HCT116 (cell line): ENCODE results near the gene ADARB2. TPM values are rescaled to one million over a fixed set of nuclear protein-coding genes. Genes with fewer than 3 reads are reported as not detected.

Experiments
- ATAC-seq: fragments of 200-7000 bp; cut with Tn5 transposase; 2 replicates; pipeline ENCODE4 v1.9.1; 2020; ENCODE audit warnings: mild to moderate bottlenecking, moderate library complexity
- BruUV-seq: library from RNA; stranded (reverse); fragments of 400-500 nt; replicated peaks from 2 replicates; lab custom pipeline; 2021; lab: Mats Ljungman, UMichigan
- CTCF ChIA-PET: fragments of 300-600 bp; sonication (Branson Sonifier 250); formaldehyde crosslinking; loops from one replicate; lab custom pipeline; 2021; ENCODE audit warnings: antibody characterized with exemption; lab: Charles Lee
- POLR2A ChIA-PET: fragments of 300-600, 350-600 bp; sonication (Branson Sonifier 250); formaldehyde crosslinking; loops from one replicate; lab custom pipeline; 2021; ENCODE audit warnings: antibody characterized with exemption; lab: Charles Lee
- RAD21 ChIA-PET, 2 experiments: fragments of 300-600 bp; sonication (Branson Sonifier 250); formaldehyde crosslinking; loops; one replicate each; lab custom pipeline; 2023; ENCODE audit warnings: low total read pairs in 2 of 2; ENCODE audit not compliant: uncharacterized antibody in 2 of 2, unreplicated experiment in 2 of 2, low non-redundant PET in 1 of 2; lab: Charles Lee
- DNase-seq: peaks from one replicate; pipeline ENCODE4 v3.0.0-alpha.2; 2010; ENCODE audit warnings: low read depth, low spot score
- H2AFZ ChIP-seq: fragments of 200-600 bp; shearing (Covaris generic), sonication (generic); 2 replicates; pipeline ENCODE4 v1.6.1; 2017; ENCODE audit warnings: low read depth, mixed run types, mixed read lengths, antibody characterized with exemption, low read length; ENCODE audit not compliant: poor library complexity, severe bottlenecking
- H3K27ac ChIP-seq: 2 replicates; pipeline ENCODE4 v1.5.1; 2012; ENCODE audit warnings: low read depth, low read length
- H3K27me3 ChIP-seq: fragments of 200-600 bp; sonication (generic); 2 replicates; pipeline ENCODE4 v1.6.1; 2016; ENCODE audit warnings: mixed run types, low read length, mixed read lengths; ENCODE audit not compliant: insufficient read depth
- H3K36me3 ChIP-seq, 2 experiments: fragments of 200-500 bp in 1 of 2; fragments of 200-600 bp in 1 of 2; sonication (Bioruptor generic) in 1 of 2; sonication (generic) in 1 of 2; 2 replicates each; pipeline versions ENCODE4 v1.5.1 to v1.6.1; 2014 to 2016; ENCODE audit warnings: low read length in 2 of 2, inconsistent platforms in 1 of 2, mixed read lengths in 1 of 2, mixed run types in 1 of 2; ENCODE audit not compliant: insufficient read depth in 2 of 2, control insufficient read depth in 1 of 2
- H3K4me1 ChIP-seq, 2 experiments: fragments of 200-600 bp in 1 of 2; sonication (generic) in 1 of 2; 2 replicates each; pipeline versions ENCODE4 v1.5.1 to v1.6.1; 2012 to 2017; ENCODE audit warnings: low read length in 2 of 2, inconsistent platforms in 1 of 2, mild to moderate bottlenecking in 1 of 2, mixed read lengths in 1 of 2, mixed run types in 1 of 2, moderate library complexity in 1 of 2; ENCODE audit not compliant: insufficient read depth in 2 of 2, control insufficient read depth in 1 of 2
- H3K4me2 ChIP-seq: fragments of 200-600 bp; sonication (generic); 2 replicates; pipeline ENCODE4 v1.6.1; 2017; ENCODE audit warnings: mixed run types, low read length, mixed read lengths
- H3K4me3 ChIP-seq, 2 experiments: fragments of 200-600 bp in 1 of 2; sonication (generic) in 1 of 2; replicated peaks in 1 of 2; 2 replicates each; pipeline ENCODE4 v1.5.1; 2011 to 2016; ENCODE audit warnings: low read length in 2 of 2, control low read depth in 1 of 2, low read depth in 1 of 2, mild to moderate bottlenecking in 1 of 2, mixed read lengths in 1 of 2, mixed run types in 1 of 2
- H3K79me2 ChIP-seq: fragments of 200-600 bp; sonication (generic); 2 replicates; pipeline ENCODE4 v1.6.1; 2017; ENCODE audit warnings: mild to moderate bottlenecking, mixed run types, low read length, moderate library complexity, mixed read lengths; ENCODE audit not compliant: insufficient read depth
- H3K9ac ChIP-seq: fragments of 200-600 bp; sonication (generic); 2 replicates; pipeline ENCODE4 v1.6.1; 2016; ENCODE audit warnings: low read length, mixed read lengths
- H3K9me2 ChIP-seq: fragments of 200-600 bp; sonication (generic), shearing (Covaris generic); 2 replicates; pipeline ENCODE4 v1.6.1; 2017; ENCODE audit warnings: mixed run types, mild to moderate bottlenecking, moderate library complexity; ENCODE audit not compliant: insufficient read depth
- H3K9me3 ChIP-seq, 2 experiments: fragments of 200-500 bp in 1 of 2; fragments of 200-600 bp in 1 of 2; sonication (Bioruptor generic) in 1 of 2; sonication (generic) in 1 of 2; 2 replicates each; pipeline ENCODE4 v1.6.1; 2014 to 2017; ENCODE audit warnings: low read length in 2 of 2, mixed read lengths in 2 of 2, inconsistent platforms in 1 of 2, low read depth in 1 of 2, mild to moderate bottlenecking in 1 of 2, mixed run types in 1 of 2, moderate library complexity in 1 of 2; ENCODE audit not compliant: control insufficient read depth in 1 of 2, insufficient read depth in 1 of 2
- H4K20me1 ChIP-seq: fragments of 200-600 bp; sonication (generic), shearing (Covaris generic); 2 replicates; pipeline ENCODE4 v1.6.1; 2017; ENCODE audit warnings: mixed run types, mild to moderate bottlenecking, moderate library complexity; ENCODE audit not compliant: insufficient read depth
- CEBPB ChIP-seq: IDR thresholded peaks from 2 replicates; pipeline ENCODE4 v1.6.1; 2012; ENCODE audit warnings: low read depth
- FOSL1 ChIP-seq: IDR thresholded peaks from 2 replicates; pipeline ENCODE4 v1.6.1; 2012; ENCODE audit warnings: low read depth
- POLR2AphosphoS5 ChIP-seq: IDR thresholded peaks from 2 replicates; pipeline ENCODE4 v1.6.1; 2011; ENCODE audit warnings: mild to moderate bottlenecking, low read depth, low read length, moderate library complexity
- RAD21 ChIP-seq: IDR thresholded peaks from 2 replicates; pipeline ENCODE4 v1.6.1; 2012; ENCODE audit warnings: low read depth, mild to moderate bottlenecking
- TCF7L2 ChIP-seq: IDR thresholded peaks from 2 replicates; pipeline ENCODE4 v1.7.0; 2011; ENCODE audit warnings: borderline replicate concordance, inconsistent platforms; ENCODE audit not compliant: insufficient read depth, insufficient read length; ENCODE audit errors: extremely low read depth
- YY1 ChIP-seq: IDR thresholded peaks from 2 replicates; pipeline ENCODE4 v1.6.1; 2011; ENCODE audit warnings: low read length, low read depth, moderate library complexity, mild to moderate bottlenecking; ENCODE audit not compliant: insufficient replicate concordance; ENCODE audit errors: extremely low read depth
- intact Hi-C: fragments of 100-400 bp; cut with micrococcal nuclease; formaldehyde crosslinking; loops from 2 replicates; pipeline ENCODE4 v1.10.0; 2022
- total RNA-seq: library from RNA; stranded (reverse); gene quantifications from one replicate; pipeline ENCODE4 v1.2.1, GENCODE V29; 2021; ENCODE audit not compliant: unreplicated experiment
- TF ChIP-seq, protein P1 (sequence below): IDR thresholded peaks from 2 replicates; pipeline ENCODE4 v1.6.1; 2012; ENCODE audit warnings: low read depth

The ADARB2 gene
- total RNA-seq, 1 experiment from 2014 or later: not detected

DNA sequence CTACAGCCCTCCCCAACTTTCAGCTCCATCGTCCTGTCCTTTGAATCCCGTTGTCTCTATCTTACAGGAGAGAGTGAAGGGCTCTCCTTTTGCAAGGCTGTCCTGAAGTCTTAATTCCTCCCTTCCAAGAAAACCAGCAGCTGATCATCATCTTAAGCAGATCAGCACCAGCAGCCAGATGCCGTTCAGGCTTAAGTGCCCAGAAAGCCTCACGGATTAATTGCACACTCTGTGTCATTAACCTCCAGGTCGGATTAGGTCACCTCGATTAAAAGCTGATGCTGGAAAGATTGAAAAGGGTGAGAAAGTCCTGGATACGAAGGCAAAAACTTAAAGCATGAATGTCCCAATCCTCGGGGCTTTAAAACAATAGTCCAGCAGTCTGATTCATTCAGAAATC lies 24.8 kb upstream of the ADARB2 start:
- intact Hi-C loops: no loop called here
- no peak overlapping the region for H3K4me2 ChIP-seq
- no peaks in the 10 kb centered on the region for H3K79me2 ChIP-seq
- peaks cover 0 to 9% of the 10 kb centered on the region in 2 experiments; a peak in 2 of 4 replicates for H3K9me3 ChIP-seq
- no peaks in the 10 kb centered on the region for H3K27me3 ChIP-seq
- TF ChIP-seq YY1: no peak
- no peaks in the 10 kb centered on the region for H4K20me1 ChIP-seq
- POLR2A ChIA-PET: no interaction called here
- H3K9me2 ChIP-seq: no peaks in the 10 kb centered on the region
- ATAC-seq (no peak), DNase-seq (no peak)
- no peaks in the 10 kb centered on the region for H3K4me1 ChIP-seq
- BruUV-seq: no TSS peak
- H3K27ac ChIP-seq: no peak overlapping the region
- H3K4me3 ChIP-seq: no peak overlapping the region
- RAD21 ChIA-PET: no interaction called here
- no peaks in the 10 kb centered on the region for H3K36me3 ChIP-seq
- CTCF ChIA-PET: no interaction called here
- no peak overlapping the region for H3K9ac ChIP-seq
- H2AFZ ChIP-seq: no peak overlapping the region

- ATAC-seq: no peak
- RAD21 ChIA-PET: no interaction called here
- CTCF ChIA-PET: no interaction called here
Measured at GRCh38 chr10:1754506-1755153, 17.3 kb upstream of the ADARB2 start.

More at GRCh38 chr10:1754506-1755153, 17.3 kb upstream of the ADARB2 start:
- TF ChIP-seq CEBPB (no peak), POLR2AphosphoS5 (no peak), FOSL1 (no peak), RAD21 (no peak), TCF7L2 (no peak)
- TF ChIP-seq, protein P1, sequence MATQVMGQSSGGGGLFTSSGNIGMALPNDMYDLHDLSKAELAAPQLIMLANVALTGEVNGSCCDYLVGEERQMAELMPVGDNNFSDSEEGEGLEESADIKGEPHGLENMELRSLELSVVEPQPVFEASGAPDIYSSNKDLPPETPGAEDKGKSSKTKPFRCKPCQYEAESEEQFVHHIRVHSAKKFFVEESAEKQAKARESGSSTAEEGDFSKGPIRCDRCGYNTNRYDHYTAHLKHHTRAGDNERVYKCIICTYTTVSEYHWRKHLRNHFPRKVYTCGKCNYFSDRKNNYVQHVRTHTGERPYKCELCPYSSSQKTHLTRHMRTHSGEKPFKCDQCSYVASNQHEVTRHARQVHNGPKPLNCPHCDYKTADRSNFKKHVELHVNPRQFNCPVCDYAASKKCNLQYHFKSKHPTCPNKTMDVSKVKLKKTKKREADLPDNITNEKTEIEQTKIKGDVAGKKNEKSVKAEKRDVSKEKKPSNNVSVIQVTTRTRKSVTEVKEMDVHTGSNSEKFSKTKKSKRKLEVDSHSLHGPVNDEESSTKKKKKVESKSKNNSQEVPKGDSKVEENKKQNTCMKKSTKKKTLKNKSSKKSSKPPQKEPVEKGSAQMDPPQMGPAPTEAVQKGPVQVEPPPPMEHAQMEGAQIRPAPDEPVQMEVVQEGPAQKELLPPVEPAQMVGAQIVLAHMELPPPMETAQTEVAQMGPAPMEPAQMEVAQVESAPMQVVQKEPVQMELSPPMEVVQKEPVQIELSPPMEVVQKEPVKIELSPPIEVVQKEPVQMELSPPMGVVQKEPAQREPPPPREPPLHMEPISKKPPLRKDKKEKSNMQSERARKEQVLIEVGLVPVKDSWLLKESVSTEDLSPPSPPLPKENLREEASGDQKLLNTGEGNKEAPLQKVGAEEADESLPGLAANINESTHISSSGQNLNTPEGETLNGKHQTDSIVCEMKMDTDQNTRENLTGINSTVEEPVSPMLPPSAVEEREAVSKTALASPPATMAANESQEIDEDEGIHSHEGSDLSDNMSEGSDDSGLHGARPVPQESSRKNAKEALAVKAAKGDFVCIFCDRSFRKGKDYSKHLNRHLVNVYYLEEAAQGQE: no peak
- POLR2A ChIA-PET: no interaction called here
- Histone ChIP-seq H3K4me1 (no peaks in the 10 kb centered on the region), H3K9me3 (peaks cover 0 to 14% of the 10 kb centered on the region in 2 experiments; a peak in 2 of 4 replicates), H3K9ac (no peak overlapping the region), H3K27me3 (no peaks in the 10 kb centered on the region), H3K4me2 (no peak overlapping the region), H3K36me3 (no peaks in the 10 kb centered on the region), H3K4me3 (no peak overlapping the region), H3K79me2 (no peaks in the 10 kb centered on the region), H4K20me1 (no peaks in the 10 kb centered on the region), H3K27ac (no peak overlapping the region), H3K9me2 (no peaks in the 10 kb centered on the region), H2AFZ (no peak overlapping the region)
- intact Hi-C loops: no loop called here
- no peak for DNase-seq
- no TSS peak for BruUV-seq
